ENCODE measurements around the gene ATP4A. TPM values are rescaled to one million over a fixed set of nuclear protein-coding genes. Genes with fewer than 3 reads are reported as not detected.

ATP4A gene
- total RNA-seq, 1 donor from 2014 or later, result not detected

GRCh38 chr19:35592226-35592625, 28.8 kb upstream of the ATP4A start:
- no peak overlapping the region for H3K4me3 ChIP-seq

DNA sequence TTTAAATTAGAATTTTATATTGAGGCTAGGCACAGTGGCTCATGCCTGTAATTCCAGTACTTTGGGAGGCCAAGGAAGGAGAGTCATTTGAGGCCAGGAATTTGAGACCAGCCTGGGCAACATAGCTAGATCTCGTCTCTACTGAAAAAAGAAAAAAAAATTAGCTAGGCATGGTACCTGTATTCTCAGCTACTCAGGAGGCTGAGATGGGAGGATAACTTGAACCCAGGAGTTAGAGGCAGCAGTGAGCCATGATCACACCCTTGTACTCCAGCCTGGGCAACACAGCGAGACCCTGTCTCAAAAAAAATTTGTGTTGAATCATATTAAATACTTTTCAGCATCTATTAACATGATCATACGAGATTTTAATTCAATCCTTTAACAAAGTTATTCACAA, 27.4 kb upstream of the ATP4A start:
- DNase-seq (no peak), ATAC-seq (no peak)
- Histone ChIP-seq H3K27ac (no peak overlapping the region), H3K36me3 (no peaks in the 10 kb centered on the region), H3K27me3 (peaks cover 16% of the 10 kb centered on the region), H3K9me3 (no peaks in the 10 kb centered on the region), H3K4me1 (no peaks in the 10 kb centered on the region), H3K4me3 (no peak overlapping the region)
- no peak for TF ChIP-seq CTCF (IDR thresholded peaks at IDR 0.05)
- intact Hi-C loops (cut with DNase I), result no loop called here

More at GRCh38 chr19:35592226-35592625, 28.8 kb upstream of the ATP4A start:
- Histone ChIP-seq H3K9me3 (no peaks in the 10 kb centered on the region), H3K36me3 (no peaks in the 10 kb centered on the region), H3K27me3 (peaks cover 16% of the 10 kb centered on the region), H3K27ac (no peak overlapping the region), H3K4me1 (no peaks in the 10 kb centered on the region)
- intact Hi-C loops (cut with DNase I), result no loop called here
- peak; percentile 48 for TF ChIP-seq CTCF (IDR thresholded peaks at IDR 0.05)
- DNase-seq, result no peak
- peak; percentile 65 for ATAC-seq

DNA sequence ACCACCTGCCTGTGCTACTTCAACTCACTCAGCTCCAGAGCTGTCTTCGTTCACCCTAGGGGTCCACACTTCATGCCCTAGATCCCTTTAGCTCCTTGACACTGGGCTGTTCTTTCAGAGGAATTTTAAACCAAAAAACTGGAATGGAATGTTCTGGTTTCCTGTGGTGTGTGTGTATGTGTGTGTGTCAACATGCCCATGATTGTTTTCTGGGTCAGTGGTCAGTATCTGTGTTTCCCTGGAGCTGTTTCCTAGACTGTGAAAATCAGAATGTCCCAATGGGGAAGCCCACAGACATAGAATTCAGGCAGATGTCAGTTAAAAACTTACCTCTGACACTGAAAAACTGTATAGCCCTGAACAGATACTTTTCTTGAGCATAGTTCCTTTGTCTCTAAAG, 23.9 kb upstream of the ATP4A start:
- ATAC-seq (no peak), DNase-seq (no peak)
- Histone ChIP-seq H3K36me3 (no peaks in the 10 kb centered on the region), H3K27me3 (peaks cover 6% of the 10 kb centered on the region), H3K4me1 (no peaks in the 10 kb centered on the region), H3K27ac (no peak overlapping the region), H3K4me3 (no peak overlapping the region), H3K9me3 (no peaks in the 10 kb centered on the region)
- TF ChIP-seq CTCF (IDR thresholded peaks at IDR 0.05), result no peak
- intact Hi-C loops (cut with DNase I), result no loop called here

- no peak for TF ChIP-seq CTCF (IDR thresholded peaks at IDR 0.05)
- Histone ChIP-seq H3K4me3 (no peak within 1 kb of the TSS), H3K9me3 (no peaks in the 10 kb centered on the region), H3K27me3 (no peaks in the 10 kb centered on the region), H3K27ac (no peak within 1 kb of the TSS), H3K4me1 (no peaks in the 10 kb centered on the region), H3K36me3 (no peaks in the 10 kb centered on the region)
- intact Hi-C loops (cut with DNase I), result no loop called here
- ATAC-seq, result no peak
- DNase-seq, result no peak
These were observed 22.4 kb upstream of the ATP4A start, which contains the start of gene PMIS2 for GRCh38 chr19:35585848-35586247. Gene PMIS2 (plus strand): TSS chr19:35586173. CDS start chr19:35586260, 87 bp downstream.

- Histone ChIP-seq H3K27ac (no peak overlapping the region), H3K27me3 (no peaks in the 10 kb centered on the region), H3K36me3 (no peaks in the 10 kb centered on the region), H3K9me3 (no peaks in the 10 kb centered on the region), H3K4me1 (no peaks in the 10 kb centered on the region), H3K4me3 (no peak overlapping the region)
- no peak for TF ChIP-seq CTCF (IDR thresholded peaks at IDR 0.05)
- ATAC-seq, result no peak
- intact Hi-C loops (cut with DNase I), result no loop called here
- no peak for DNase-seq
These were observed 19.3 kb upstream of the ATP4A start for GRCh38 chr19:35582760-35583159.

GRCh38 chr19:35578707-35579106, 15.2 kb upstream of the ATP4A start:
- Histone ChIP-seq H3K27ac (no peak overlapping the region), H3K27me3 (no peaks in the 10 kb centered on the region), H3K36me3 (no peaks in the 10 kb centered on the region), H3K4me1 (no peaks in the 10 kb centered on the region), H3K4me3 (no peak overlapping the region), H3K9me3 (peaks cover 12% of the 10 kb centered on the region)
- DNase-seq (no peak), ATAC-seq (no peak)
- TF ChIP-seq CTCF (IDR thresholded peaks at IDR 0.05), result no peak
- intact Hi-C loops (cut with DNase I), result no loop called here
